HepG2 (cell line): ENCODE data around the gene SLC25A11. TPM values are rescaled to one million over a fixed set of nuclear protein-coding genes. Genes with fewer than 3 reads are reported as not detected.

Experiments
- ARNT2 ChIP-seq: sonication (generic); formaldehyde crosslinking; IDR thresholded peaks from 2 replicates; pipeline ENCODE4 v1.8.0; 2022; ENCODE audit warnings: mild to moderate bottlenecking, low read depth, missing genetic modification reagents, moderate library complexity
- BRCA1 ChIP-seq: sonication (generic); formaldehyde crosslinking; IDR thresholded peaks from 2 replicates; pipeline ENCODE4 v1.4.0; 2020; ENCODE audit warnings: missing genetic modification reagents
- CHCHD3 ChIP-seq: sonication (generic); formaldehyde crosslinking; IDR thresholded peaks from 2 replicates; pipeline ENCODE4 v1.8.0; 2022; ENCODE audit warnings: mild to moderate bottlenecking, missing genetic modification reagents, moderate library complexity
- CHD2 ChIP-seq: IDR thresholded peaks from 2 replicates; pipeline ENCODE4 v1.6.1; 2011; ENCODE audit warnings: low read depth, low read length, improper control_type of control experiment
- ERF ChIP-seq: IDR thresholded peaks from 2 replicates; pipeline ENCODE4 v1.6.1; 2018; ENCODE audit warnings: missing biosample characterization, missing genetic modification reagents
- HMG20A ChIP-seq: IDR thresholded peaks from 2 replicates; pipeline ENCODE4 v1.6.1; 2016; ENCODE audit warnings: borderline replicate concordance
- KLF6 ChIP-seq: IDR thresholded peaks from 2 replicates; pipeline ENCODE4 v1.8.0; 2016; ENCODE audit warnings: missing biosample characterization, missing genetic modification reagents
- NCOA5 ChIP-seq: sonication (generic); formaldehyde crosslinking; IDR thresholded peaks from 2 replicates; pipeline ENCODE4 v1.4.0; 2020; ENCODE audit warnings: missing genetic modification reagents
- NCOR1 ChIP-seq: fragments of 200-600 bp; sonication (generic); IDR thresholded peaks from 2 replicates; pipeline ENCODE4 v1.7.0; 2017; ENCODE audit warnings: antibody characterized with exemption, low read length, borderline replicate concordance
- POLR2G ChIP-seq: fragments of 200-400 bp; formaldehyde crosslinking; IDR thresholded peaks from 2 replicates; pipeline ENCODE4 v1.6.1; 2018; ENCODE audit warnings: mild to moderate bottlenecking, low read depth, low read length, moderate library complexity
- REXO4 ChIP-seq: sonication (generic); formaldehyde crosslinking; IDR thresholded peaks from 2 replicates; pipeline ENCODE4 v1.8.0; 2022; ENCODE audit warnings: missing genetic modification reagents, mild to moderate bottlenecking, borderline replicate concordance
- SMARCC2 ChIP-seq: fragments of 450-650 bp; IDR thresholded peaks from 2 replicates; pipeline ENCODE4 v1.6.1; 2017; ENCODE audit warnings: antibody characterized with exemption, mild to moderate bottlenecking
- ZBTB8A ChIP-seq: sonication (generic); formaldehyde crosslinking; IDR thresholded peaks from 2 replicates; pipeline ENCODE4 v1.4.0; 2020; ENCODE audit warnings: mild to moderate bottlenecking, low read depth, missing genetic modification reagents, borderline replicate concordance
- ZNF274 ChIP-seq: sonication (generic); formaldehyde crosslinking; IDR thresholded peaks from 2 replicates; pipeline ENCODE4 v1.5.1; 2020; ENCODE audit warnings: mild to moderate bottlenecking, missing genetic modification reagents
- ZNF839 ChIP-seq: sonication (generic); formaldehyde crosslinking; IDR thresholded peaks from 2 replicates; pipeline ENCODE4 v1.4.0; 2020; ENCODE audit warnings: missing genetic modification reagents, mild to moderate bottlenecking, borderline replicate concordance
- polyA plus RNA-seq, 8 experiments: library from polyadenylated mRNA; depleted of rRNA in 3 of 8; stranded (reverse) in 7 of 8; unstranded in 1 of 8; fragments of >200 nt; fragmentation: Illumina TruSeq in 4 of 8; extraction: Trizol in 4 of 8; gene quantifications; 2 replicates each; pipeline versions ENCODE4 v1.2.1 to v1.2.3, GENCODE V29; 2011 to 2016; ENCODE audit warnings: low read depth in 4 of 8, missing spikeins in 1 of 8, mixed read lengths in 1 of 8; ENCODE audit not compliant: insufficient read depth in 1 of 8
- total RNA-seq, 5 experiments: library from RNA; depleted of rRNA; stranded (reverse); fragments of >200 nt; fragmentation: Illumina TruSeq; extraction: Trizol; gene quantifications; 2 replicates each; pipeline ENCODE4 v1.2.3, GENCODE V29; 2016; ENCODE audit warnings: low read depth in 1 of 5
- TF ChIP-seq, protein P1 (sequence below): sonication (generic); formaldehyde crosslinking; IDR thresholded peaks from 2 replicates; pipeline ENCODE4 v1.9.0; 2021; ENCODE audit warnings: mild to moderate bottlenecking, missing genetic modification reagents
- TF ChIP-seq, protein P2 (sequence below): sonication (generic); formaldehyde crosslinking; IDR thresholded peaks from 2 replicates; pipeline ENCODE4 v1.5.0; 2020; ENCODE audit warnings: missing genetic modification reagents
- TF ChIP-seq, protein P3 (sequence below): sonication (generic); formaldehyde crosslinking; IDR thresholded peaks from 2 replicates; pipeline ENCODE4 v1.5.0; 2020; ENCODE audit warnings: missing genetic modification reagents
- TF ChIP-seq, protein P4 (sequence below): sonication (generic); formaldehyde crosslinking; IDR thresholded peaks from 2 replicates; pipeline ENCODE4 v1.5.0; 2020; ENCODE audit warnings: mild to moderate bottlenecking, missing genetic modification reagents, borderline replicate concordance

Gene SLC25A11
- total and polyA plus RNA-seq, 2 of the 13 experiments (the other 11 are each of a cell fraction or from before 2014, with no cell fraction given), result 35.4 to 47.2 TPM

DNA sequence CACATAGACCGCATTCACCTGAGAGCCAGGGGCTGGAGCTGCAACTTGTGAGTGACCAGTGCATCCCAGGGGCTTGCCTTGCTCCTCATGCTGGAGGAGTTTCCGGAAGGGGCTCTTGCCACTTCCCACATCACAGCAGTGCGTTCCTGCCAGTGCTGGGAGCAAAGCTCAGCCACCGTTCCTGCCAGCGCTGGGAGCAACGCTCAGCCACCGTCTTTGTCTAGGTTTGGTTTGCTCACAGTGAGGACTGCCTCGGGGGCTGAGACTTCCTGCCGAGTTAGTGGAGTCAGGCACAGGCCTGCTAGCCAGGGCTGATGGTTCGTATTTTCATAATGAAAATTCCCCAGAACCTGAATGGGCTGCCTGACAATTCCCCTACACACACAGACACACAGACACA is 31.5 kb downstream of the SLC25A11 start (continued):
- TF ChIP-seq ZNF274 (CRISPR knock-in tag), result 0 out of 2 replicates have a peak, but pooled peaks have one; percentile 54
- no peak for TF ChIP-seq NCOA5 (CRISPR knock-in tag)
- TF ChIP-seq, protein P1, sequence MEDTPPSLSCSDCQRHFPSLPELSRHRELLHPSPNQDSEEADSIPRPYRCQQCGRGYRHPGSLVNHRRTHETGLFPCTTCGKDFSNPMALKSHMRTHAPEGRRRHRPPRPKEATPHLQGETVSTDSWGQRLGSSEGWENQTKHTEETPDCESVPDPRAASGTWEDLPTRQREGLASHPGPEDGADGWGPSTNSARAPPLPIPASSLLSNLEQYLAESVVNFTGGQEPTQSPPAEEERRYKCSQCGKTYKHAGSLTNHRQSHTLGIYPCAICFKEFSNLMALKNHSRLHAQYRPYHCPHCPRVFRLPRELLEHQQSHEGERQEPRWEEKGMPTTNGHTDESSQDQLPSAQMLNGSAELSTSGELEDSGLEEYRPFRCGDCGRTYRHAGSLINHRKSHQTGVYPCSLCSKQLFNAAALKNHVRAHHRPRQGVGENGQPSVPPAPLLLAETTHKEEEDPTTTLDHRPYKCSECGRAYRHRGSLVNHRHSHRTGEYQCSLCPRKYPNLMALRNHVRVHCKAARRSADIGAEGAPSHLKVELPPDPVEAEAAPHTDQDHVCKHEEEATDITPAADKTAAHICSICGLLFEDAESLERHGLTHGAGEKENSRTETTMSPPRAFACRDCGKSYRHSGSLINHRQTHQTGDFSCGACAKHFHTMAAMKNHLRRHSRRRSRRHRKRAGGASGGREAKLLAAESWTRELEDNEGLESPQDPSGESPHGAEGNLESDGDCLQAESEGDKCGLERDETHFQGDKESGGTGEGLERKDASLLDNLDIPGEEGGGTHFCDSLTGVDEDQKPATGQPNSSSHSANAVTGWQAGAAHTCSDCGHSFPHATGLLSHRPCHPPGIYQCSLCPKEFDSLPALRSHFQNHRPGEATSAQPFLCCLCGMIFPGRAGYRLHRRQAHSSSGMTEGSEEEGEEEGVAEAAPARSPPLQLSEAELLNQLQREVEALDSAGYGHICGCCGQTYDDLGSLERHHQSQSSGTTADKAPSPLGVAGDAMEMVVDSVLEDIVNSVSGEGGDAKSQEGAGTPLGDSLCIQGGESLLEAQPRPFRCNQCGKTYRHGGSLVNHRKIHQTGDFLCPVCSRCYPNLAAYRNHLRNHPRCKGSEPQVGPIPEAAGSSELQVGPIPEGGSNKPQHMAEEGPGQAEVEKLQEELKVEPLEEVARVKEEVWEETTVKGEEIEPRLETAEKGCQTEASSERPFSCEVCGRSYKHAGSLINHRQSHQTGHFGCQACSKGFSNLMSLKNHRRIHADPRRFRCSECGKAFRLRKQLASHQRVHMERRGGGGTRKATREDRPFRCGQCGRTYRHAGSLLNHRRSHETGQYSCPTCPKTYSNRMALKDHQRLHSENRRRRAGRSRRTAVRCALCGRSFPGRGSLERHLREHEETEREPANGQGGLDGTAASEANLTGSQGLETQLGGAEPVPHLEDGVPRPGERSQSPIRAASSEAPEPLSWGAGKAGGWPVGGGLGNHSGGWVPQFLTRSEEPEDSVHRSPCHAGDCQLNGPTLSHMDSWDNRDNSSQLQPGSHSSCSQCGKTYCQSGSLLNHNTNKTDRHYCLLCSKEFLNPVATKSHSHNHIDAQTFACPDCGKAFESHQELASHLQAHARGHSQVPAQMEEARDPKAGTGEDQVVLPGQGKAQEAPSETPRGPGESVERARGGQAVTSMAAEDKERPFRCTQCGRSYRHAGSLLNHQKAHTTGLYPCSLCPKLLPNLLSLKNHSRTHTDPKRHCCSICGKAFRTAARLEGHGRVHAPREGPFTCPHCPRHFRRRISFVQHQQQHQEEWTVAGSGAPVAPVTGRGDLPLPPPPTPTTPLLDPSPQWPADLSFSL, result no peak
- 0 out of 2 replicates have a peak, but pooled peaks have one; percentile 34 for TF ChIP-seq ZNF839 (CRISPR knock-in tag)
- no peak for TF ChIP-seq BRCA1 (CRISPR knock-in tag)
- TF ChIP-seq SMARCC2, result no peak
- TF ChIP-seq, protein P2, sequence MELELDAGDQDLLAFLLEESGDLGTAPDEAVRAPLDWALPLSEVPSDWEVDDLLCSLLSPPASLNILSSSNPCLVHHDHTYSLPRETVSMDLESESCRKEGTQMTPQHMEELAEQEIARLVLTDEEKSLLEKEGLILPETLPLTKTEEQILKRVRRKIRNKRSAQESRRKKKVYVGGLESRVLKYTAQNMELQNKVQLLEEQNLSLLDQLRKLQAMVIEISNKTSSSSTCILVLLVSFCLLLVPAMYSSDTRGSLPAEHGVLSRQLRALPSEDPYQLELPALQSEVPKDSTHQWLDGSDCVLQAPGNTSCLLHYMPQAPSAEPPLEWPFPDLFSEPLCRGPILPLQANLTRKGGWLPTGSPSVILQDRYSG (CRISPR knock-in tag), result no peak
- TF ChIP-seq POLR2G, result peak; percentile 73
- TF ChIP-seq CHD2, result no peak
- TF ChIP-seq KLF6 (CRISPR knock-in tag), result no peak
- TF ChIP-seq, protein P3, sequence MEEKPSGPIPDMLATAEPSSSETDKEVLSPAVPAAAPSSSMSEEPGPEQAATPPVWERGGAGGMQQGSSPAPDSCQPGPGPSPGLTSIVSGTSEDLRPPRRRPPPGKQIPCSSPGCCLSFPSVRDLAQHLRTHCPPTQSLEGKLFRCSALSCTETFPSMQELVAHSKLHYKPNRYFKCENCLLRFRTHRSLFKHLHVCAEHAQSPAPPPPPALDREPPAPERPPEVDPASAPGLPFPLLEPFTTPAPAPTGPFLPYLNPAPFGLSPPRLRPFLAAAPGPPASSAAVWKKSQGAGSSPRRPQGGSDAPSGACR (CRISPR knock-in tag), result no peak; the same call in 1 of the 2 replicates
- peak; percentile 40; the same call in 1 of the 2 replicates for TF ChIP-seq HMG20A (CRISPR knock-in tag)
- TF ChIP-seq ZBTB8A (CRISPR knock-in tag), result no peak
- TF ChIP-seq ARNT2, result 0 out of 2 replicates have a peak, but pooled peaks have one; percentile 57
- peak; percentile 38; the same call in 1 of the 2 replicates for TF ChIP-seq ERF (CRISPR knock-in tag)
- no peak for TF ChIP-seq REXO4 (CRISPR knock-in tag)
- TF ChIP-seq NCOR1, result no peak
- TF ChIP-seq, protein P4, sequence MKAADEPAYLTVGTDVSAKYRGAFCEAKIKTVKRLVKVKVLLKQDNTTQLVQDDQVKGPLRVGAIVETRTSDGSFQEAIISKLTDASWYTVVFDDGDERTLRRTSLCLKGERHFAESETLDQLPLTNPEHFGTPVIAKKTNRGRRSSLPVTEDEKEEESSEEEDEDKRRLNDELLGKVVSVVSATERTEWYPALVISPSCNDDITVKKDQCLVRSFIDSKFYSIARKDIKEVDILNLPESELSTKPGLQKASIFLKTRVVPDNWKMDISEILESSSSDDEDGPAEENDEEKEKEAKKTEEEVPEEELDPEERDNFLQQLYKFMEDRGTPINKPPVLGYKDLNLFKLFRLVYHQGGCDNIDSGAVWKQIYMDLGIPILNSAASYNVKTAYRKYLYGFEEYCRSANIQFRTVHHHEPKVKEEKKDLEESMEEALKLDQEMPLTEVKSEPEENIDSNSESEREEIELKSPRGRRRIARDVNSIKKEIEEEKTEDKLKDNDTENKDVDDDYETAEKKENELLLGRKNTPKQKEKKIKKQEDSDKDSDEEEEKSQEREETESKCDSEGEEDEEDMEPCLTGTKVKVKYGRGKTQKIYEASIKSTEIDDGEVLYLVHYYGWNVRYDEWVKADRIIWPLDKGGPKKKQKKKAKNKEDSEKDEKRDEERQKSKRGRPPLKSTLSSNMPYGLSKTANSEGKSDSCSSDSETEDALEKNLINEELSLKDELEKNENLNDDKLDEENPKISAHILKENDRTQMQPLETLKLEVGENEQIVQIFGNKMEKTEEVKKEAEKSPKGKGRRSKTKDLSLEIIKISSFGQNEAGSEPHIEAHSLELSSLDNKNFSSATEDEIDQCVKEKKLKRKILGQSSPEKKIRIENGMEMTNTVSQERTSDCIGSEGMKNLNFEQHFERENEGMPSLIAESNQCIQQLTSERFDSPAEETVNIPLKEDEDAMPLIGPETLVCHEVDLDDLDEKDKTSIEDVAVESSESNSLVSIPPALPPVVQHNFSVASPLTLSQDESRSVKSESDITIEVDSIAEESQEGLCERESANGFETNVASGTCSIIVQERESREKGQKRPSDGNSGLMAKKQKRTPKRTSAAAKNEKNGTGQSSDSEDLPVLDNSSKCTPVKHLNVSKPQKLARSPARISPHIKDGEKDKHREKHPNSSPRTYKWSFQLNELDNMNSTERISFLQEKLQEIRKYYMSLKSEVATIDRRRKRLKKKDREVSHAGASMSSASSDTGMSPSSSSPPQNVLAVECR, result peak; percentile 53; the same call in 1 of the 2 replicates
- TF ChIP-seq CHCHD3 (CRISPR knock-in tag), result no peak
